HepG2 (cell line): ENCODE measurements around the gene MYL6. TPM values are rescaled to one million over a fixed set of nuclear protein-coding genes. Genes with fewer than 3 reads are reported as not detected.

Experiments used
- GPBP1L1 ChIP-seq: sonication (generic); formaldehyde crosslinking; IDR thresholded peaks from 2 replicates; pipeline ENCODE4 v1.5.0; 2020; ENCODE audit warnings: mild to moderate bottlenecking, missing genetic modification reagents
- HHEX ChIP-seq: IDR thresholded peaks from 2 replicates; pipeline ENCODE4 v1.6.1; 2016; ENCODE audit warnings: control low read depth
- IKZF5 ChIP-seq: IDR thresholded peaks from 2 replicates; pipeline ENCODE4 v1.6.1; 2018; ENCODE audit warnings: missing genetic modification reagents, mild to moderate bottlenecking, missing compliant biosample characterization
- KDM3A ChIP-seq: IDR thresholded peaks from 2 replicates; pipeline ENCODE4 v1.6.1; 2018; ENCODE audit warnings: low read depth, missing compliant biosample characterization
- NONO ChIP-seq, 2 experiments: fragments of 450-650 bp in 1 of 2; sonication (generic) in 1 of 2; formaldehyde crosslinking in 1 of 2; IDR thresholded peaks in 1 of 2; conservative IDR thresholded peaks in 1 of 2; 2 replicates each; pipeline versions ENCODE4 v1.6.1 to v1.8.0; 2017 to 2022; ENCODE audit warnings: mild to moderate bottlenecking in 1 of 2, missing genetic modification reagents in 1 of 2, moderate library complexity in 1 of 2
- PBX2 ChIP-seq: IDR thresholded peaks from 2 replicates; pipeline ENCODE4 v1.6.1; 2016; ENCODE audit warnings: control low read depth
- PHF5A ChIP-seq: IDR thresholded peaks from one replicate; pipeline ENCODE4 v1.6.1; 2018; ENCODE audit warnings: low read depth, missing genetic modification reagents; ENCODE audit not compliant: unreplicated experiment
- POGK ChIP-seq: sonication (generic); formaldehyde crosslinking; conservative IDR thresholded peaks from 2 replicates; pipeline ENCODE4 v1.8.0; 2022; ENCODE audit warnings: mild to moderate bottlenecking, moderate library complexity, missing genetic modification reagents
- THAP11 ChIP-seq: IDR thresholded peaks from 2 replicates; pipeline ENCODE4 v1.6.1; 2016; ENCODE audit warnings: missing biosample characterization, missing genetic modification reagents
- THAP9 ChIP-seq: sonication (generic); formaldehyde crosslinking; IDR thresholded peaks from 2 replicates; pipeline ENCODE4; 2020; ENCODE audit warnings: missing genetic modification reagents, mild to moderate bottlenecking, borderline replicate concordance
- ZNF331 ChIP-seq: sonication (generic); formaldehyde crosslinking; IDR thresholded peaks from 2 replicates; pipeline ENCODE4 v1.4.0; 2020; ENCODE audit warnings: missing genetic modification reagents
- ZNF512 ChIP-seq: sonication (generic); formaldehyde crosslinking; IDR thresholded peaks from 2 replicates; pipeline ENCODE4 v1.4.0; 2020; ENCODE audit warnings: mild to moderate bottlenecking, missing genetic modification reagents
- ZNF703 ChIP-seq: sonication (generic); formaldehyde crosslinking; IDR thresholded peaks from 2 replicates; pipeline ENCODE4 v1.5.1; 2020; ENCODE audit warnings: missing genetic modification reagents, mild to moderate bottlenecking, moderate library complexity, borderline replicate concordance
- ZNF746 ChIP-seq: sonication (generic); formaldehyde crosslinking; IDR thresholded peaks from 2 replicates; pipeline ENCODE4 v1.8.0; 2022; ENCODE audit warnings: mild to moderate bottlenecking, missing genetic modification reagents
- ZSCAN25 ChIP-seq: sonication (generic); formaldehyde crosslinking; IDR thresholded peaks from 2 replicates; pipeline ENCODE4 v1.8.0; 2022; ENCODE audit warnings: mild to moderate bottlenecking, missing genetic modification reagents
- ZSCAN29 ChIP-seq: sonication (generic); formaldehyde crosslinking; conservative IDR thresholded peaks from 2 replicates; pipeline ENCODE4 v1.4.0; 2020; ENCODE audit warnings: mild to moderate bottlenecking, missing genetic modification reagents
- polyA plus RNA-seq, 8 experiments: library from polyadenylated mRNA; depleted of rRNA in 3 of 8; stranded (reverse) in 7 of 8; unstranded in 1 of 8; fragments of >200 nt; fragmentation: Illumina TruSeq in 4 of 8; extraction: Trizol in 4 of 8; gene quantifications; 2 replicates each; pipeline versions ENCODE4 v1.2.1 to v1.2.3, GENCODE V29; 2011 to 2016; ENCODE audit warnings: low read depth in 4 of 8, missing spikeins in 1 of 8, mixed read lengths in 1 of 8; ENCODE audit not compliant: insufficient read depth in 1 of 8
- total RNA-seq, 5 experiments: library from RNA; depleted of rRNA; stranded (reverse); fragments of >200 nt; fragmentation: Illumina TruSeq; extraction: Trizol; gene quantifications; 2 replicates each; pipeline ENCODE4 v1.2.3, GENCODE V29; 2016; ENCODE audit warnings: low read depth in 1 of 5

MYL6 gene
- total and polyA plus RNA-seq, 2 of the 13 experiments (the other 11 are each of a cell fraction or from before 2014, with no cell fraction given), result 1,127 to 1,192 TPM

GRCh38 chr12:56129206-56129941 is 28.8 kb upstream of the MYL6 start (continued):
- 0 out of 2 replicates have a peak, but pooled peaks have one; percentile 27 for TF ChIP-seq POGK (CRISPR knock-in tag)
- TF ChIP-seq KDM3A (CRISPR knock-in tag), result 0 out of 2 replicates have a peak, but pooled peaks have one; percentile 31
- TF ChIP-seq ZNF331 (CRISPR knock-in tag), result no peak
- TF ChIP-seq ZNF703, result no peak
- no peak for TF ChIP-seq ZSCAN29 (CRISPR knock-in tag)
- no peak for TF ChIP-seq ZNF512 (CRISPR knock-in tag)
- no peak for TF ChIP-seq GPBP1L1 (CRISPR knock-in tag)
- TF ChIP-seq HHEX (CRISPR knock-in tag), result no peak
- no peak for TF ChIP-seq ZSCAN25 (CRISPR knock-in tag)
- no peak for TF ChIP-seq NONO (IDR thresholded peaks at IDR 0.05)
- TF ChIP-seq NONO (CRISPR knock-in tag; conservative IDR thresholded peaks at IDR 0.05), result no peak
- no peak for TF ChIP-seq THAP9 (CRISPR knock-in tag)
- peak; percentile 45; the same call in 1 of the 2 replicates for TF ChIP-seq IKZF5
- no peak for TF ChIP-seq PHF5A (CRISPR knock-in tag)
- no peak for TF ChIP-seq PBX2 (CRISPR knock-in tag)
- peak; percentile 25; the same call in 1 of the 2 replicates for TF ChIP-seq THAP11 (CRISPR knock-in tag)
- 0 out of 2 replicates have a peak, but pooled peaks have one; percentile 39 for TF ChIP-seq ZNF746
